Choroid plexus epithelial cell (primary cell): ENCODE results near the gene CFTR.

Experiments used
- DNase-seq: peaks from one replicate; pipeline ENCODE4 v3.0.0-alpha.2; 2010; ENCODE audit warnings: low read depth
- H3K4me3 ChIP-seq: 2 replicates; pipeline ENCODE4 v1.5.1; 2011; ENCODE audit warnings: low read depth, mild to moderate bottlenecking, control low read depth, low read length, moderate library complexity
- CTCF ChIP-seq: conservative IDR thresholded peaks from 2 replicates; pipeline ENCODE4 v1.5.1; 2011; ENCODE audit warnings: low read depth, mild to moderate bottlenecking, control low read depth, inconsistent platforms, low read length, moderate library complexity

Gene CFTR

GRCh38 chr7:117592011-117592635 lies 112.3 kb downstream of the CFTR start:
- DNase-seq = no peak
- no peak for TF ChIP-seq CTCF
- no peak overlapping the region for H3K4me3 ChIP-seq

- no peak for DNase-seq
- no peak overlapping the region for H3K4me3 ChIP-seq
- TF ChIP-seq CTCF = no peak
Observed at GRCh38 chr7:117596134-117596533, 116.3 kb downstream of the CFTR start.

GRCh38 chr7:117597755-117598154 lies 117.9 kb downstream of the CFTR start:
- no peak overlapping the region for H3K4me3 ChIP-seq
- TF ChIP-seq CTCF = no peak
- no peak for DNase-seq

- TF ChIP-seq CTCF = no peak
- DNase-seq = no peak
- no peak overlapping the region for H3K4me3 ChIP-seq
Observed at GRCh38 chr7:117600911-117601310, 121.1 kb downstream of the CFTR start.

- DNase-seq = no peak
- no peak for TF ChIP-seq CTCF
Observed at GRCh38 chr7:117603627-117604026, 123.8 kb downstream of the CFTR start.

GRCh38 chr7:117605712-117606111 lies 125.9 kb downstream of the CFTR start:
- no peak for TF ChIP-seq CTCF
- DNase-seq = no peak
- H3K4me3 ChIP-seq = no peak overlapping the region

More at GRCh38 chr7:117603627-117604026, 123.8 kb downstream of the CFTR start:
- no peak overlapping the region for H3K4me3 ChIP-seq

GRCh38 chr7:117606132-117606531 lies 126.3 kb downstream of the CFTR start:
- no peak overlapping the region for H3K4me3 ChIP-seq
- DNase-seq = no peak
- no peak for TF ChIP-seq CTCF
